Measurements from ENCODE around the gene BLOC1S3.
A peak's percentile ranks its signal among the peaks of the same experiment; 100 is the strongest.
"Not testable (repeated sequence)": the region's sequence is repeated elsewhere in the genome, so short reads cannot be mapped to it uniquely, and the experiment has no call there.

The BLOC1S3 gene

GRCh38 chr19:45186509-45187334, 8.1 kb downstream of the BLOC1S3 start:
- DNase-seq: no peak

- peak in 1 of 14 donors; percentile 12 for DNase-seq
Measured at GRCh38 chr19:45187421-45188100, 9.0 kb downstream of the BLOC1S3 start.

GRCh38 chr19:45189971-45190370, 11.4 kb downstream of the BLOC1S3 start:
- DNase-seq: no peak

GRCh38 chr19:45191375-45191774, 12.8 kb downstream of the BLOC1S3 start:
- DNase-seq: no peak

- no peak for DNase-seq
Measured at GRCh38 chr19:45195764-45196163, 17.2 kb downstream of the BLOC1S3 start.

GRCh38 chr19:45200568-45200967, 22.0 kb downstream of the BLOC1S3 start:
- peak in 1 of 14 donors; percentile 8 for DNase-seq

- DNase-seq: no peak
Measured at GRCh38 chr19:45202637-45203036, 24.1 kb downstream of the BLOC1S3 start.

GRCh38 chr19:45205810-45206209, 27.2 kb downstream of the BLOC1S3 start:
- DNase-seq: no peak

GRCh38 chr19:45206328-45206727, 27.7 kb downstream of the BLOC1S3 start:
- no peak for DNase-seq

GRCh38 chr19:45211751-45212381, 33.3 kb downstream of the BLOC1S3 start:
- DNase-seq: no peak

GRCh38 chr19:45213031-45213430, 34.4 kb downstream of the BLOC1S3 start:
- no peak for DNase-seq

GRCh38 chr19:45215391-45216191, 37.0 kb downstream of the BLOC1S3 start:
- DNase-seq: no peak

- no peak for DNase-seq
Measured at GRCh38 chr19:45216667-45217066, 38.1 kb downstream of the BLOC1S3 start.

GRCh38 chr19:45217193-45217956, 38.8 kb downstream of the BLOC1S3 start:
- no peak for DNase-seq

- DNase-seq: no peak
Measured at GRCh38 chr19:45217957-45218334, 39.4 kb downstream of the BLOC1S3 start.

GRCh38 chr19:45218426-45218825, 39.8 kb downstream of the BLOC1S3 start:
- DNase-seq: no peak

- no peak for DNase-seq
Measured at GRCh38 chr19:45218911-45219743, 40.5 kb downstream of the BLOC1S3 start.

GRCh38 chr19:45222724-45223123, 44.1 kb downstream of the BLOC1S3 start:
- DNase-seq: no peak

- no peak for DNase-seq
Measured at GRCh38 chr19:45223879-45224278, 45.3 kb downstream of the BLOC1S3 start.

- no peak for DNase-seq
Measured at GRCh38 chr19:45224645-45225044, 46.1 kb downstream of the BLOC1S3 start.

GRCh38 chr19:45229056-45229455, 50.5 kb downstream of the BLOC1S3 start:
- not testable (repeated sequence) for DNase-seq
